ENCODE measurements around the gene DYNLL1.
"Not testable (repeated sequence)": the region's sequence is repeated elsewhere in the genome, so short reads cannot be mapped to it uniquely, and the experiment has no call there.

GRCh38 chr12:120519324-120519723 lies 23.4 kb downstream of the DYNLL1 start:
- not testable (repeated sequence) for TF ChIP-seq MTF1, CTCF (CRISPR knock-in tag; IDR thresholded peaks at IDR 0.05)
